ENCODE data around the gene OPN1SW. TPM values are rescaled to one million over a fixed set of nuclear protein-coding genes. Genes with fewer than 3 reads are reported as not detected.

OPN1SW gene
- total RNA-seq = not detected in 2 replicates

GRCh38 chr7:128775744-128776474 lies at the start of gene OPN1SW:
TSS of gene OPN1SW (minus strand) at chr7:128775794. CDS start at chr7:128775781, 13 bp downstream.

GRCh38 chr7:128791121-128791971 lies 15.8 kb upstream of the OPN1SW start, which contains the start of gene CCDC136:
TSS of gene CCDC136 (plus strand) at chr7:128791968. CDS start at chr7:128792412, 444 bp downstream.

DNA sequence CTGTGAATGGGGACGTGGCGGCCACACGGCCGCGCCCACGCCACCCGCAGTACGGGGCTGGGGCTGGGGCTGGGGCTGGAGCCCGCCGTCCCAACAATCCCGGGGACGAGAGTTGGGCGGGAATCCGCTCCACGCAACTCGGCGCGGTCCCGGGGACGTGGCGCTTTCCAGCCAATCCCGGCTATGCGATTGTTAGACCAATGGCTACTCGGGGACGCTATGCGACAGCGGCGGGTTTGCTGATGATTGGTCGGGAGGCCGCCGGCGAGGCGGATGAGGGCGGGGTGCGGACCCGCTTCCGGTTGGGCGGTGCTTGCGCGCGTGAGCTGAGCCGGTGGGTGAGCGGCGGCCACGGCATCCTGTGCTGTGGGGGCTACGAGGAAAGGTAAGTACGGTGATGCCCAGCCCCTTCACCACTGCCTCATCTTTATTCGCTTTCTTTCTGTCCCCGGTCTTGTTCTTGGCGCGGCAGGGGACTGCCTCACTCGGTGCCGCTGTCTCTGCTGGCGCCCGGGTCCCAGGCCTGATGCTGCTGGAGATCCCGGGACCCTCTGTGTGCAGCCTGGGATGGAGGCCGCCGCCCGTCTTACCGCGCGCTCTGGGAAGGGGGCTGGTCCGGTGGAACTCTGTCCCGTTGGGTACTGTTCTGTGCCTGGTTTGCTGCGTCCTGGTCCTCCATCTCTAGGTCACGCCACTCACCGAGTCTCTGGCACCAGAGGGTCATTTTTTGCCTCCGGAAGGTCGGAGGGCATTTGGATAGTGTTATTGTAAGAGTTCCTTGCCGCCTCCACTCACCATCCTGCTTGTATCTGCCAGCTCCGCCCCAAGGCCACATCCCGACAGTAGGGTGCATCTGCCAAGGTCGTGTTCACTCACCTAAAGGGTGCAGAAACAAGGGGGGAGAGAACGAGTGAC lies 36.3 kb downstream of the OPN1SW start, which contains the start of gene CALU:
Gene CALU, plus strand, starts transcription at position 312 of the 915 bp plus-strand sequence. CDS start 9,225 bp downstream, outside the sequence.

Other genes starting within 250 kb of the OPN1SW start
- gene GARIN1A, start 103.5 kb downstream of the OPN1SW start, total RNA-seq = 0.52 and 0.63 TPM in 2 replicates
- 955 and 1,063 TPM in 2 replicates for gene CALU, start 36.4 kb downstream of the OPN1SW start, total RNA-seq
- 18.1 and 21.0 TPM in 2 replicates for gene CCDC136, start 16.2 kb upstream of the OPN1SW start, total RNA-seq
- 166 and 209 TPM in 2 replicates for gene FLNC, start 54.6 kb upstream of the OPN1SW start, total RNA-seq
- 106 and 107 TPM in 2 replicates for gene ATP6V1F, start 87.1 kb upstream of the OPN1SW start, total RNA-seq
- 0.32 and 0.34 TPM in 2 replicates for gene KCP, start 134.9 kb upstream of the OPN1SW start, total RNA-seq
- 0.32 TPM in 1 of 2 replicates, not detected in the other for gene IRF5, start 162.1 kb upstream of the OPN1SW start, total RNA-seq

All from bronchial smooth muscle cell (primary cell).